SJSA1 (cell line): Measurements from ENCODE around the gene LHFPL3. TPM values are rescaled to one million over a fixed set of nuclear protein-coding genes. Genes with fewer than 3 reads are reported as not detected.
"Not testable (repeated sequence)": the region's sequence is repeated elsewhere in the genome, so short reads cannot be mapped to it uniquely, and the experiment has no call there.

ENCODE experiments used
- DNase-seq, 2 experiments: peaks; one replicate each; pipeline ENCODE4 v3.0.0-alpha.2; 2015 to 2020; ENCODE audit warnings: low spot score in 2 of 2, low read depth in 1 of 2
- H3K27ac ChIP-seq: fragments of 250-450 bp; sonication (Bioruptor Pico); 2 replicates; pipeline ENCODE4 v1.5.1; 2020; ENCODE audit warnings: mild to moderate bottlenecking, moderate library complexity
- H3K27me3 ChIP-seq: fragments of 250-450 bp; sonication (Bioruptor Pico); replicated peaks from 2 replicates; pipeline ENCODE4 v1.5.1; 2020; ENCODE audit warnings: mild to moderate bottlenecking, moderate library complexity
- H3K36me3 ChIP-seq: fragments of 250-450 bp; sonication (Bioruptor Pico); 2 replicates; pipeline ENCODE4 v1.5.1; 2020; ENCODE audit warnings: mild to moderate bottlenecking
- H3K4me1 ChIP-seq: fragments of 250-450 bp; sonication (Bioruptor Pico); replicated peaks from 2 replicates; pipeline ENCODE4 v1.6.1; 2021; ENCODE audit warnings: mild to moderate bottlenecking
- H3K4me3 ChIP-seq: fragments of 250-450 bp; sonication (Bioruptor Pico); 2 replicates; pipeline ENCODE4 v1.5.1; 2020; ENCODE audit warnings: mild to moderate bottlenecking
- H3K9me3 ChIP-seq: fragments of 250-450 bp; sonication (Bioruptor Pico); replicated peaks from 2 replicates; pipeline ENCODE4 v1.5.1; 2020; ENCODE audit warnings: mild to moderate bottlenecking
- total RNA-seq: library from RNA; depleted of rRNA; stranded (reverse); fragments of >200 nt; shearing (Covaris generic); gene quantifications from 2 replicates; pipeline ENCODE4 v1.2.3, GENCODE V29; 2014; rRNA removed

The LHFPL3 gene
- total RNA-seq, 1 experiment from 2014 or later: not detected

- H3K4me1 ChIP-seq, H3K9me3 ChIP-seq, H3K27ac ChIP-seq, H3K27me3 ChIP-seq, H3K36me3 ChIP-seq, H3K4me3 ChIP-seq, DNase-seq: not testable (repeated sequence)
These were observed 609.1 kb downstream of the LHFPL3 start for GRCh38 chr7:104937489-104937888.

GRCh38 chr7:104938741-104939390 lies 610.5 kb downstream of the LHFPL3 start:
- Histone ChIP-seq H3K27me3 (no peaks in the 10 kb centered on the region), H3K4me1 (peaks cover 6% of the 10 kb centered on the region), H3K9me3 (no peaks in the 10 kb centered on the region), H3K4me3 (no peak overlapping the region), H3K36me3 (no peaks in the 10 kb centered on the region), H3K27ac (no peak overlapping the region)
- no peak for DNase-seq

GRCh38 chr7:104940023-104940710 lies 611.8 kb downstream of the LHFPL3 start:
- Histone ChIP-seq H3K4me1 (peaks cover 17% of the 10 kb centered on the region), H3K36me3 (no peaks in the 10 kb centered on the region), H3K9me3 (no peaks in the 10 kb centered on the region), H3K4me3 (no peak overlapping the region), H3K27ac (no peak overlapping the region), H3K27me3 (no peaks in the 10 kb centered on the region)
- no peak for DNase-seq

- no peak overlapping the region for H3K4me3 ChIP-seq
- H3K4me1 ChIP-seq: peaks cover 25% of the 10 kb centered on the region
- H3K27me3 ChIP-seq: no peaks in the 10 kb centered on the region
- H3K36me3 ChIP-seq: no peaks in the 10 kb centered on the region
- peak; percentile 26 to 49 for DNase-seq
- H3K9me3 ChIP-seq: no peaks in the 10 kb centered on the region
- H3K27ac ChIP-seq: no peak overlapping the region
These were observed 615.3 kb downstream of the LHFPL3 start for GRCh38 chr7:104943502-104944343.

GRCh38 chr7:104945599-104945956 lies 617.2 kb downstream of the LHFPL3 start:
- Histone ChIP-seq H3K27ac (peak overlapping the region; percentile 79), H3K4me1 (peaks cover 25% of the 10 kb centered on the region), H3K36me3 (no peaks in the 10 kb centered on the region), H3K4me3 (no peak overlapping the region), H3K27me3 (no peaks in the 10 kb centered on the region), H3K9me3 (no peaks in the 10 kb centered on the region)
- no peak for DNase-seq

GRCh38 chr7:104946338-104946737 lies 617.9 kb downstream of the LHFPL3 start:
- Histone ChIP-seq H3K36me3 (no peaks in the 10 kb centered on the region), H3K4me3 (no peak overlapping the region), H3K9me3 (no peaks in the 10 kb centered on the region), H3K27ac (no peak overlapping the region), H3K27me3 (no peaks in the 10 kb centered on the region), H3K4me1 (peaks cover 25% of the 10 kb centered on the region)
- no peak for DNase-seq

GRCh38 chr7:104950006-104950405 lies 621.6 kb downstream of the LHFPL3 start:
- Histone ChIP-seq H3K27ac (no peak overlapping the region), H3K36me3 (no peaks in the 10 kb centered on the region), H3K4me3 (no peak overlapping the region), H3K4me1 (peaks cover 9% of the 10 kb centered on the region), H3K9me3 (no peaks in the 10 kb centered on the region), H3K27me3 (no peaks in the 10 kb centered on the region)
- DNase-seq: no peak

- H3K27ac ChIP-seq: no peak overlapping the region
- DNase-seq: no peak
- H3K27me3 ChIP-seq: no peaks in the 10 kb centered on the region
- no peaks in the 10 kb centered on the region for H3K9me3 ChIP-seq
- no peaks in the 10 kb centered on the region for H3K36me3 ChIP-seq
- H3K4me3 ChIP-seq: no peak overlapping the region
- peaks cover 2% of the 10 kb centered on the region for H3K4me1 ChIP-seq
These were observed 622.4 kb downstream of the LHFPL3 start for GRCh38 chr7:104950754-104951153.

- Histone ChIP-seq H3K4me3 (no peak overlapping the region), H3K27ac (no peak overlapping the region), H3K9me3 (no peaks in the 10 kb centered on the region), H3K27me3 (no peaks in the 10 kb centered on the region), H3K4me1 (peaks cover 6% of the 10 kb centered on the region), H3K36me3 (no peaks in the 10 kb centered on the region)
- DNase-seq: no peak
These were observed 623.1 kb downstream of the LHFPL3 start for GRCh38 chr7:104951546-104951945.

- DNase-seq: no peak
- Histone ChIP-seq H3K36me3 (no peaks in the 10 kb centered on the region), H3K27me3 (no peaks in the 10 kb centered on the region), H3K4me1 (peaks cover 19% of the 10 kb centered on the region), H3K27ac (no peak overlapping the region), H3K4me3 (no peak overlapping the region), H3K9me3 (no peaks in the 10 kb centered on the region)
These were observed 626.9 kb downstream of the LHFPL3 start for GRCh38 chr7:104955276-104955675.

Other genes with a start within 250 kb of the LHFPL3 start
- 37.4 and 41.5 TPM in 2 replicates for gene ORC5, start 120.6 kb upstream of the LHFPL3 start, total RNA-seq